Measurements from ENCODE around the gene EIF4B.
"Not testable (repeated sequence)": the region's sequence is repeated elsewhere in the genome, so short reads cannot be mapped to it uniquely, and the experiment has no call there.

EIF4B gene

GRCh38 chr12:52980096-52980649 is 26.1 kb upstream of the EIF4B start:
- no peak overlapping the region for H3K4me3 ChIP-seq (ENCODE audit: low read depth, low read length)
- DNase-seq (ENCODE audit: low read depth): no peak
- no peak for TF ChIP-seq CTCF (IDR thresholded peaks at IDR 0.05; ENCODE audit: low read depth, low read length, missing control alignments)
- in situ Hi-C loops (cut with HindIII; ENCODE audit: low sequenced_read_pairs): loop anchor here (5.0 to 25.0 kb wide), 2 partner anchors 88 to 618 kb away; partner anchors contain the start of gene KRT85

- H3K4me3 ChIP-seq (ENCODE audit: low read depth, low read length): no peak overlapping the region
- in situ Hi-C loops (cut with HindIII; ENCODE audit: low sequenced_read_pairs): loop anchor here (5.0 to 25.0 kb wide), 2 partner anchors 89 to 619 kb away; partner anchors contain the start of gene KRT85
- peak; percentile 97 for TF ChIP-seq CTCF (IDR thresholded peaks at IDR 0.05; ENCODE audit: low read depth, low read length, missing control alignments)
- DNase-seq (ENCODE audit: low read depth): peak; percentile 84
Observed at GRCh38 chr12:52980650-52981423, 25.4 kb upstream of the EIF4B start.

- TF ChIP-seq CTCF (IDR thresholded peaks at IDR 0.05; ENCODE audit: low read depth, low read length, missing control alignments): no peak
- no peak overlapping the region for H3K4me3 ChIP-seq (ENCODE audit: low read depth, low read length)
- in situ Hi-C loops (cut with HindIII; ENCODE audit: low sequenced_read_pairs): loop anchor here (5.0 to 25.0 kb wide), 2 partner anchors 92 to 622 kb away; partner anchors contain the start of gene KRT85
- DNase-seq (ENCODE audit: low read depth): no peak
Observed at GRCh38 chr12:52984136-52984535, 22.1 kb upstream of the EIF4B start.

- TF ChIP-seq CTCF (IDR thresholded peaks at IDR 0.05; ENCODE audit: low read depth, low read length, missing control alignments): no peak
- DNase-seq (ENCODE audit: low read depth): no peak
- H3K4me3 ChIP-seq (ENCODE audit: low read depth, low read length): no peak overlapping the region
- in situ Hi-C loops (cut with HindIII; ENCODE audit: low sequenced_read_pairs): loop anchor here (25.0 kb wide), 1 partner anchor 627 kb away; the partner anchor contains the start of gene KRT85
Observed at GRCh38 chr12:52988898-52989297, 17.4 kb upstream of the EIF4B start.

- no peak for TF ChIP-seq CTCF (IDR thresholded peaks at IDR 0.05; ENCODE audit: low read depth, low read length, missing control alignments)
- in situ Hi-C loops (cut with HindIII; ENCODE audit: low sequenced_read_pairs): loop anchor here (25.0 kb wide), 1 partner anchor 628 kb away; the partner anchor contains the start of gene KRT85
- no peak for DNase-seq (ENCODE audit: low read depth)
- no peak overlapping the region for H3K4me3 ChIP-seq (ENCODE audit: low read depth, low read length)
Observed at GRCh38 chr12:52990206-52990605, 16.1 kb upstream of the EIF4B start.

- not testable (repeated sequence) for H3K4me3 ChIP-seq (ENCODE audit: low read depth, low read length); DNase-seq (ENCODE audit: low read depth)
- in situ Hi-C loops (cut with HindIII; ENCODE audit: low sequenced_read_pairs): loop anchor here (25.0 kb wide), 1 partner anchor 630 kb away; the partner anchor contains the start of gene KRT85
Observed at GRCh38 chr12:52992240-52992639, 14.0 kb upstream of the EIF4B start.

Measured in astrocyte of the cerebellum (primary cell).